CD4-positive, alpha-beta T cell treated with Interleukin-1 beta for 1 hour (primary cell): ENCODE results near the gene OTOGL.
"Not testable (repeated sequence)": the region's sequence is repeated elsewhere in the genome, so short reads cannot be mapped to it uniquely, and the experiment has no call there.

Source experiments
- DNase-seq, 2 donors: peaks; one replicate each; pipeline ENCODE4 v3.0.0-alpha.2; 2020 to 2022

Gene OTOGL

GRCh38 chr12:80233926-80234325 lies 134.6 kb downstream of the OTOGL start:
- no peak for DNase-seq

- DNase-seq, result no peak
Measured at GRCh38 chr12:80234667-80235066, 135.3 kb downstream of the OTOGL start.

GRCh38 chr12:80235944-80236343 lies 136.6 kb downstream of the OTOGL start:
- DNase-seq, result no peak

GRCh38 chr12:80239867-80240266 lies 140.5 kb downstream of the OTOGL start:
- no peak for DNase-seq

GRCh38 chr12:80241576-80242273 lies 142.4 kb downstream of the OTOGL start:
- DNase-seq, result no peak

GRCh38 chr12:80242321-80242720 lies 143.0 kb downstream of the OTOGL start:
- no peak for DNase-seq

GRCh38 chr12:80249581-80249980 lies 150.2 kb downstream of the OTOGL start:
- DNase-seq, result not testable (repeated sequence)

- DNase-seq, result no peak
Measured at GRCh38 chr12:80257920-80258319, 158.6 kb downstream of the OTOGL start.

- DNase-seq, result no peak
Measured at GRCh38 chr12:80260269-80260668, 160.9 kb downstream of the OTOGL start.

- no peak for DNase-seq
Measured at GRCh38 chr12:80261403-80261802, 162.1 kb downstream of the OTOGL start.

- DNase-seq, result no peak
Measured at GRCh38 chr12:80262346-80262745, 163.0 kb downstream of the OTOGL start.

GRCh38 chr12:80262771-80263170 lies 163.4 kb downstream of the OTOGL start:
- no peak for DNase-seq

- no peak for DNase-seq
Measured at GRCh38 chr12:80264386-80264785, 165.0 kb downstream of the OTOGL start.

GRCh38 chr12:80264891-80265290 lies 165.6 kb downstream of the OTOGL start:
- no peak for DNase-seq

- no peak for DNase-seq
Measured at GRCh38 chr12:80268924-80269749, 169.8 kb downstream of the OTOGL start.

- DNase-seq, result peak in 1 of 2 donors; percentile 22
Measured at GRCh38 chr12:80269803-80270552, 170.6 kb downstream of the OTOGL start.

- no peak for DNase-seq
Measured at GRCh38 chr12:80271780-80272179, 172.4 kb downstream of the OTOGL start.

- DNase-seq, result no peak
Measured at GRCh38 chr12:80272387-80272915, 173.1 kb downstream of the OTOGL start.

- DNase-seq, result no peak
Measured at GRCh38 chr12:80273144-80273543, 173.8 kb downstream of the OTOGL start.

- no peak for DNase-seq
Measured at GRCh38 chr12:80277732-80278131, 178.4 kb downstream of the OTOGL start.

GRCh38 chr12:80282226-80282625 lies 182.9 kb downstream of the OTOGL start:
- DNase-seq, result no peak

- no peak for DNase-seq
Measured at GRCh38 chr12:80282761-80283160, 183.4 kb downstream of the OTOGL start.

GRCh38 chr12:80291108-80291754 lies 191.9 kb downstream of the OTOGL start:
- no peak for DNase-seq
